Liver (tissue), 9 donors: ENCODE measurements around the gene TLR5. TPM values are rescaled to one million over a fixed set of nuclear protein-coding genes. Genes with fewer than 3 reads are reported as not detected.

Source experiments
- DNase-seq: peaks from one replicate; pipeline ENCODE4 v3.0.0-alpha.2; 2017; ENCODE audit warnings: low spot score
- H3K27ac ChIP-seq, 2 donors: one replicate each; pipeline ENCODE4 v1.7.0; 2013; ENCODE audit warnings: inconsistent platforms in 2 of 2, low read length in 2 of 2, control low read depth in 1 of 2, low read depth in 1 of 2, mild to moderate bottlenecking in 1 of 2
- H3K27me3 ChIP-seq, 4 donors: one replicate each; pipeline versions ENCODE4 v1.6.1 to v1.7.0; 2013; ENCODE audit warnings: low read length in 3 of 4, inconsistent platforms in 1 of 4, mild to moderate bottlenecking in 1 of 4, moderate library complexity in 1 of 4; ENCODE audit not compliant: control insufficient read depth in 4 of 4, insufficient read depth in 4 of 4
- H3K36me3 ChIP-seq, 4 donors: one replicate each; pipeline versions ENCODE4 v1.6.1 to v1.7.0; 2013; ENCODE audit warnings: low read length in 3 of 4, mild to moderate bottlenecking in 3 of 4, low read depth in 1 of 4, moderate library complexity in 1 of 4; ENCODE audit not compliant: control insufficient read depth in 4 of 4, insufficient read depth in 3 of 4
- H3K4me1 ChIP-seq, 4 donors: one replicate each; pipeline versions ENCODE4 v1.6.1 to v1.7.0; 2013; ENCODE audit warnings: low read length in 3 of 4, mild to moderate bottlenecking in 3 of 4, moderate library complexity in 1 of 4; ENCODE audit not compliant: control insufficient read depth in 4 of 4, insufficient read depth in 4 of 4
- H3K4me3 ChIP-seq, 3 donors: one replicate each; pipeline versions ENCODE4 v1.6.1 to v1.7.0; 2013; ENCODE audit warnings: low read length in 3 of 3, control low read depth in 1 of 3, low read depth in 1 of 3, mild to moderate bottlenecking in 1 of 3
- H3K9ac ChIP-seq, 2 donors: one replicate each; pipeline ENCODE4 v1.7.0; 2013; ENCODE audit warnings: low read length in 2 of 2, mild to moderate bottlenecking in 2 of 2, moderate library complexity in 2 of 2, control low read depth in 1 of 2, low read depth in 1 of 2
- H3K9me3 ChIP-seq, 4 donors: one replicate each; pipeline versions ENCODE4 v1.6.1 to v1.7.0; 2013; ENCODE audit warnings: low read length in 3 of 4; ENCODE audit not compliant: control insufficient read depth in 4 of 4
- EGR1 ChIP-seq, 2 donors: IDR thresholded peaks; 2 replicates each; pipeline ENCODE4 v1.6.1; 2016 to 2018; ENCODE audit warnings: antibody characterized with exemption in 2 of 2, low read depth in 2 of 2
- FOXA1 ChIP-seq: IDR thresholded peaks from 2 replicates; pipeline ENCODE4 v1.6.1; 2016; ENCODE audit warnings: antibody characterized with exemption
- FOXA2 ChIP-seq: IDR thresholded peaks from 2 replicates; pipeline ENCODE4 v1.6.1; 2016; ENCODE audit warnings: antibody characterized with exemption
- GABPA ChIP-seq, 2 donors: IDR thresholded peaks in 1 of 2; conservative IDR thresholded peaks in 1 of 2; 2 replicates each; pipeline ENCODE4 v1.6.1; 2016; ENCODE audit warnings: antibody characterized with exemption in 2 of 2, mild to moderate bottlenecking in 1 of 2, moderate library complexity in 1 of 2
- HNF4A ChIP-seq, 2 donors: conservative IDR thresholded peaks; 2 replicates each; pipeline ENCODE4 v1.6.1; 2016; ENCODE audit warnings: antibody characterized with exemption in 2 of 2, mild to moderate bottlenecking in 2 of 2
- HNF4G ChIP-seq: IDR thresholded peaks from 2 replicates; pipeline ENCODE4 v1.6.1; 2016; ENCODE audit warnings: antibody characterized with exemption
- JUND ChIP-seq, 2 donors: IDR thresholded peaks; 2 replicates each; pipeline ENCODE4 v1.6.1; 2016; ENCODE audit warnings: antibody characterized with exemption in 2 of 2
- RAD21 ChIP-seq, 2 donors: IDR thresholded peaks; 2 replicates each; pipeline ENCODE4 v1.6.1; 2016; ENCODE audit warnings: antibody characterized with exemption in 2 of 2, mild to moderate bottlenecking in 2 of 2
- RXRA ChIP-seq, 2 donors: IDR thresholded peaks; 2 replicates each; pipeline ENCODE4 v1.6.1; 2017 to 2018; ENCODE audit warnings: antibody characterized with exemption in 2 of 2, mild to moderate bottlenecking in 1 of 2
- TAF1 ChIP-seq: conservative IDR thresholded peaks from 2 replicates; pipeline ENCODE4 v1.6.1; 2016; ENCODE audit warnings: antibody characterized with exemption, mild to moderate bottlenecking
- YY1 ChIP-seq: IDR thresholded peaks from 2 replicates; pipeline ENCODE4 v1.6.1; 2016; ENCODE audit warnings: antibody characterized with exemption, mild to moderate bottlenecking
- WGBS: extraction: QIAGEN DNeasy Blood & Tissue Kit; methylation state at CpG from one replicate; pipeline ENCODE4 v1.1.7; 2013; 5-methylcytosine and 5-hydroxymethylcytosine counted together
- polyA plus RNA-seq, 2 donors: library from polyadenylated mRNA; stranded (reverse) in 1 of 2; unstranded in 1 of 2; fragments of 200-250 nt in 1 of 2; fragments of >200 nt in 1 of 2; fragmentation: Nextera tagmentation in 1 of 2; extraction: Ambion mirVana in 1 of 2; gene quantifications; one replicate each; pipeline versions ENCODE4 v1.2.1 to v1.2.3, GENCODE V29; 2013 to 2015
- total RNA-seq, 2 donors: library from RNA; depleted of rRNA; stranded (reverse); fragments of >200 nt; gene quantifications; one replicate each; pipeline ENCODE4 v1.2.3, GENCODE V29; 2014
- TF ChIP-seq, protein P1 (sequence below): fragments of 150-350 bp; IDR thresholded peaks from 2 replicates; pipeline ENCODE4 v1.5.1; 2017; ENCODE audit warnings: improper control_type of control experiment, low read depth, low read length; ENCODE audit not compliant: missing input control
- TF ChIP-seq, protein P2 (sequence below): IDR thresholded peaks from 2 replicates; pipeline ENCODE4 v1.6.1; 2016; ENCODE audit warnings: antibody characterized with exemption
- TF ChIP-seq, protein P3 (sequence below): IDR thresholded peaks from 2 replicates; pipeline ENCODE4 v1.6.1; 2016; ENCODE audit warnings: antibody characterized with exemption
- TF ChIP-seq, protein P4 (sequence below): IDR thresholded peaks from 2 replicates; pipeline ENCODE4 v1.6.1; 2016; ENCODE audit warnings: antibody characterized with exemption, mild to moderate bottlenecking
- donor health status: healthy.
- donor health status: healthy.
- donor health status: healthy.
- donor health status: healthy.
- donor health status: healthy.

The TLR5 gene
- total and polyA plus RNA-seq, 4 donors = 0.93 to 2.4 (median 1.5) TPM

DNA sequence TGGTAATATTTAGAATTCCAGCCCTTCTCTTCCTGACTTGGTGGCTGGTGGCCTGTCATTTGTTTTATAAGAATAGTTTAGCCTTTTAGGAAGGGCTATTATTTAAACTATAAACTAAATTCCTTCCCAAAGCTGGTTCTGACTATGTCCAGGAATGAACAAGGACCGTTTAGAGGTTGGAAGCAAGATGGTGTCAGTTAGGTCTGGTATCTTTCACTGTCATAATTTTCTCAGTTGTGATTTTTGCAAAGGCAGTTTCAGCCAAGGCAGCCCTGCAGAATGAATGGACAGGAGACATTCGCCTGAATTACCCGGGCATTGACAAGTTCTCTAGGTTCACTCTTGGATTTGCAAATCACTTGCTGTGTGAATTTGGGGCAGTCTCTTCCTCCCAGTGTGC is 67.2 kb downstream of the TLR5 start (continued):
- no peak for TF ChIP-seq EGR1 (IDR thresholded peaks at IDR 0.05; ENCODE audit: low read depth in 2 of 2)

DNA sequence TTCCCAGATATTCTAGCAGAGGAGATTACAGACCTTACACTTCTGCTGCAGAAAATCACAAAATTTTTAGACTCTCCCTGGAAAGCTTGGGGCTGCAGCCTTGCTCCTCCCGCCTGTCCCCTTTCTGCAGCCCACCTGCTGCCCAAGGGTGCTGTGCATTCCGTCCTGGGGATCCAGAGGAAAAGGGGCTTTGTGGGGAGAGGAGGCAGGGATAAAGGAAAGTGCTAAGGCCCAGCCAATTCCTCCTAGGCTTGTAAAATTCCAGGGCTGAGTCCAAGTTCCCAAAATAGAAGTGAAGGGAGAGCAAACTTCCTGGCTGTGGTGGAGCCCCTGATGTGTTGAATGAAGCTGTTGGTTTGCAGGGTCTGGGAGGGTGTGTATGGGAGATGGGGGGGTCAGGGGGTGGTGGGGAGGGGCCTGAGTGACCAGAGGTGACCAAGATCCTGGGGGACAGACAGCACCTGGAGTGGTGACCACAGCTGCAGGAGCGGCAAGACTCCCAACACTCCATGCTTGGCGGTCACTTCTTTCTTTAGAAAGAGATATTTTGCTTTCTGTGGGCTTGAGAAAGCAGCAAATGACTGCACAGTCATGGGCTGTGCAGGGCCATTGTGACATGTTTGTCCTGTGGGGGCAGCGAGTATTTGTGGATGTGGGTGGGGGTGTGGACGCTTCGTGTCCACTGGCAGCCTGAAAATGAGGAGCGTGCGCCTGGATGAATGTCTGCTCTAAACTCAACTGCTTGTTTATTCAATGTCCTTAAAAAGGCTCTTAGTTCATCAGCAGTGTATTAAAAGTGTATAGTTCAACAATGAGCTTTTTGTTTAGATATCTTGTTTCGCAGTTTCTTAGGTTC is 68.4 kb downstream of the TLR5 start:
- H3K9ac ChIP-seq = no peak overlapping the region
- H3K9me3 ChIP-seq = no peaks in the 10 kb centered on the region
- H3K4me3 ChIP-seq = no peak overlapping the region
- no peaks in the 10 kb centered on the region for H3K27me3 ChIP-seq
- no peak overlapping the region for H3K27ac ChIP-seq
- 50% methylated on average over 10 of the region's 10 CpGs for WGBS
- TF ChIP-seq FOXA2 (peak; percentile 74), TAF1 (no peak), FOXA1 (peak; percentile 52), HNF4A (conservative IDR thresholded peaks at IDR 0.05) (peak in 1 of 2 donors; percentile 56), RAD21 (IDR thresholded peaks at IDR 0.05) (peak in 1 of 2 donors; percentile 37), EGR1 (IDR thresholded peaks at IDR 0.05; ENCODE audit: low read depth in 2 of 2) (no peak), RXRA (IDR thresholded peaks at IDR 0.05) (peak in 1 of 2 donors; percentile 79), HNF4G (no peak), YY1 (peak; percentile 51), GABPA (IDR thresholded peaks at IDR 0.05 in 1 of 2, conservative IDR thresholded peaks at IDR 0.05 in 1 of 2) (no peak)
- TF ChIP-seq, protein P1, sequence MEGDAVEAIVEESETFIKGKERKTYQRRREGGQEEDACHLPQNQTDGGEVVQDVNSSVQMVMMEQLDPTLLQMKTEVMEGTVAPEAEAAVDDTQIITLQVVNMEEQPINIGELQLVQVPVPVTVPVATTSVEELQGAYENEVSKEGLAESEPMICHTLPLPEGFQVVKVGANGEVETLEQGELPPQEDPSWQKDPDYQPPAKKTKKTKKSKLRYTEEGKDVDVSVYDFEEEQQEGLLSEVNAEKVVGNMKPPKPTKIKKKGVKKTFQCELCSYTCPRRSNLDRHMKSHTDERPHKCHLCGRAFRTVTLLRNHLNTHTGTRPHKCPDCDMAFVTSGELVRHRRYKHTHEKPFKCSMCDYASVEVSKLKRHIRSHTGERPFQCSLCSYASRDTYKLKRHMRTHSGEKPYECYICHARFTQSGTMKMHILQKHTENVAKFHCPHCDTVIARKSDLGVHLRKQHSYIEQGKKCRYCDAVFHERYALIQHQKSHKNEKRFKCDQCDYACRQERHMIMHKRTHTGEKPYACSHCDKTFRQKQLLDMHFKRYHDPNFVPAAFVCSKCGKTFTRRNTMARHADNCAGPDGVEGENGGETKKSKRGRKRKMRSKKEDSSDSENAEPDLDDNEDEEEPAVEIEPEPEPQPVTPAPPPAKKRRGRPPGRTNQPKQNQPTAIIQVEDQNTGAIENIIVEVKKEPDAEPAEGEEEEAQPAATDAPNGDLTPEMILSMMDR = no peak
- TF ChIP-seq, protein P2, sequence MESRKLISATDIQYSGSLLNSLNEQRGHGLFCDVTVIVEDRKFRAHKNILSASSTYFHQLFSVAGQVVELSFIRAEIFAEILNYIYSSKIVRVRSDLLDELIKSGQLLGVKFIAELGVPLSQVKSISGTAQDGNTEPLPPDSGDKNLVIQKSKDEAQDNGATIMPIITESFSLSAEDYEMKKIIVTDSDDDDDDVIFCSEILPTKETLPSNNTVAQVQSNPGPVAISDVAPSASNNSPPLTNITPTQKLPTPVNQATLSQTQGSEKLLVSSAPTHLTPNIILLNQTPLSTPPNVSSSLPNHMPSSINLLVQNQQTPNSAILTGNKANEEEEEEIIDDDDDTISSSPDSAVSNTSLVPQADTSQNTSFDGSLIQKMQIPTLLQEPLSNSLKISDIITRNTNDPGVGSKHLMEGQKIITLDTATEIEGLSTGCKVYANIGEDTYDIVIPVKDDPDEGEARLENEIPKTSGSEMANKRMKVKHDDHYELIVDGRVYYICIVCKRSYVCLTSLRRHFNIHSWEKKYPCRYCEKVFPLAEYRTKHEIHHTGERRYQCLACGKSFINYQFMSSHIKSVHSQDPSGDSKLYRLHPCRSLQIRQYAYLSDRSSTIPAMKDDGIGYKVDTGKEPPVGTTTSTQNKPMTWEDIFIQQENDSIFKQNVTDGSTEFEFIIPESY = no peak
- TF ChIP-seq, protein P3, sequence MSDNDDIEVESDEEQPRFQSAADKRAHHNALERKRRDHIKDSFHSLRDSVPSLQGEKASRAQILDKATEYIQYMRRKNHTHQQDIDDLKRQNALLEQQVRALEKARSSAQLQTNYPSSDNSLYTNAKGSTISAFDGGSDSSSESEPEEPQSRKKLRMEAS = peak; percentile 33
- peaks cover under 1 to 10% (median 5%) of the 10 kb centered on the region in 4 donors for H3K4me1 ChIP-seq
- no peak for DNase-seq
- H3K36me3 ChIP-seq = no peaks in the 10 kb centered on the region

DNA sequence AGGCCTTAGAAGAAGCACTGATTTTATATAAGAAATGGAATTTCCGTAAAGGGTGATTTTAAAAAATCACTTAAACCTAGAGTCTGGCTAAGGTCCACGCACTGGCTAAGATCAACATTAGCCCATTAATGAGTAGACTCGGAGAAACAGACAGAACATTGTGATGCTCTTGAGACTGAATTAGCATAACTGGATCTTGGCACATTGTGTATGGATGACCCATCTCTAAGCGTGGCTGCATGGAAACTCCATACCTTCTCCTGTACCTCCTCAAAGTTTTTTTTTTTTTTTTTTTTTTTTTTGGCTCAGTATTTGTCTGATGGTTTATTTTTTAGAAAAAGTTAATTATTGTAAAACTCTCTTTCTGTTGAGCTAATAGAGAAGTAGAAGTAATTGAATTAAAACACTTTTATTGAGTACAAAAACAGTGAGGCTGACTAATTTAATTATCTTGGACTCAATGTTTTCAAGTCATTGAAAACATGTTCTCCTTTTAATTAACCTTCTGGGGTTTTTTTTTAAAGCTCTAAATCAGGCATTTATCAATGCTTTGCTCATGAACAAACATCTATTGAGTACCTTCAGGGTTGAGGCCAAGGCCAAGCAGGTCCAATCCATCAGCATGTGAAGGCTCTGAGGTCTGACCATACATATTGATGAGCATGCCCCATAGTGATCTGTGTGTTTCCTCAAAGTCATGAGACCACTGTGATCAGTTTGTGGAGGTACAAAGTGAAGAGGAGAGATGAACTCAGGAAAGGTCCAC is 74.0 kb downstream of the TLR5 start:
- Histone ChIP-seq H3K36me3 (no peaks in the 10 kb centered on the region), H3K9ac (no peak overlapping the region), H3K27ac (no peak overlapping the region), H3K4me1 (no peaks in the 10 kb centered on the region), H3K4me3 (no peak overlapping the region), H3K27me3 (no peaks in the 10 kb centered on the region), H3K9me3 (no peaks in the 10 kb centered on the region)
- DNase-seq = no peak
- TF ChIP-seq GABPA (IDR thresholded peaks at IDR 0.05 in 1 of 2, conservative IDR thresholded peaks at IDR 0.05 in 1 of 2) = no peak
- no peak for TF ChIP-seq RXRA (IDR thresholded peaks at IDR 0.05)
- TF ChIP-seq YY1 = no peak
- no peak for TF ChIP-seq HNF4A (conservative IDR thresholded peaks at IDR 0.05)
- TF ChIP-seq, protein P3 = no peak
- TF ChIP-seq, protein P2 = no peak
- no peak for TF ChIP-seq FOXA1
- no peak for TF ChIP-seq EGR1 (IDR thresholded peaks at IDR 0.05; ENCODE audit: low read depth in 2 of 2)
- TF ChIP-seq, protein P4, sequence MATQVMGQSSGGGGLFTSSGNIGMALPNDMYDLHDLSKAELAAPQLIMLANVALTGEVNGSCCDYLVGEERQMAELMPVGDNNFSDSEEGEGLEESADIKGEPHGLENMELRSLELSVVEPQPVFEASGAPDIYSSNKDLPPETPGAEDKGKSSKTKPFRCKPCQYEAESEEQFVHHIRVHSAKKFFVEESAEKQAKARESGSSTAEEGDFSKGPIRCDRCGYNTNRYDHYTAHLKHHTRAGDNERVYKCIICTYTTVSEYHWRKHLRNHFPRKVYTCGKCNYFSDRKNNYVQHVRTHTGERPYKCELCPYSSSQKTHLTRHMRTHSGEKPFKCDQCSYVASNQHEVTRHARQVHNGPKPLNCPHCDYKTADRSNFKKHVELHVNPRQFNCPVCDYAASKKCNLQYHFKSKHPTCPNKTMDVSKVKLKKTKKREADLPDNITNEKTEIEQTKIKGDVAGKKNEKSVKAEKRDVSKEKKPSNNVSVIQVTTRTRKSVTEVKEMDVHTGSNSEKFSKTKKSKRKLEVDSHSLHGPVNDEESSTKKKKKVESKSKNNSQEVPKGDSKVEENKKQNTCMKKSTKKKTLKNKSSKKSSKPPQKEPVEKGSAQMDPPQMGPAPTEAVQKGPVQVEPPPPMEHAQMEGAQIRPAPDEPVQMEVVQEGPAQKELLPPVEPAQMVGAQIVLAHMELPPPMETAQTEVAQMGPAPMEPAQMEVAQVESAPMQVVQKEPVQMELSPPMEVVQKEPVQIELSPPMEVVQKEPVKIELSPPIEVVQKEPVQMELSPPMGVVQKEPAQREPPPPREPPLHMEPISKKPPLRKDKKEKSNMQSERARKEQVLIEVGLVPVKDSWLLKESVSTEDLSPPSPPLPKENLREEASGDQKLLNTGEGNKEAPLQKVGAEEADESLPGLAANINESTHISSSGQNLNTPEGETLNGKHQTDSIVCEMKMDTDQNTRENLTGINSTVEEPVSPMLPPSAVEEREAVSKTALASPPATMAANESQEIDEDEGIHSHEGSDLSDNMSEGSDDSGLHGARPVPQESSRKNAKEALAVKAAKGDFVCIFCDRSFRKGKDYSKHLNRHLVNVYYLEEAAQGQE = no peak
- no peak for TF ChIP-seq JUND (IDR thresholded peaks at IDR 0.05)
- no peak for TF ChIP-seq HNF4G
- TF ChIP-seq RAD21 (IDR thresholded peaks at IDR 0.05) = no peak
- no peak for TF ChIP-seq FOXA2
- WGBS = 97% methylated on average over 4 of the region's 4 CpGs
